SK-N-SH (cell line): ENCODE results near the gene MARCHF3. TPM values are rescaled to one million over a fixed set of nuclear protein-coding genes. Genes with fewer than 3 reads are reported as not detected.

Source experiments
- CTCF ChIA-PET: fragments of 300-600, 350-600 bp; formaldehyde crosslinking; extraction: SDS; loops from one replicate; lab custom pipeline; 2021; lab: Yijun Ruan, JAX
- POLR2A ChIA-PET: fragments of 350-600 bp; sonication (Branson Sonifier 250); formaldehyde crosslinking; extraction: SDS; loops from one replicate; lab custom pipeline; 2020; ENCODE audit warnings: antibody characterized with exemption, inconsistent platforms; lab: Yijun Ruan, JAX
- DNase-seq: peaks from one replicate; pipeline ENCODE4 v3.0.0; 2012
- H2AFZ ChIP-seq: fragments of 200-600 bp; sonication (generic); 2 replicates; pipeline ENCODE4 v1.8.1; 2016; ENCODE audit warnings: antibody characterized with exemption, mild to moderate bottlenecking, low read depth
- H3F3A ChIP-seq: fragments of 200-600 bp; sonication (generic); replicated peaks from 2 replicates; pipeline ENCODE3; 2016; ENCODE audit warnings: antibody characterized with exemption, mild to moderate bottlenecking; ENCODE audit not compliant: insufficient read depth
- H3K27ac ChIP-seq, 2 experiments: fragments of 200-500 bp in 1 of 2; fragments of 200-600 bp in 1 of 2; sonication (Bioruptor generic) in 1 of 2; sonication (generic), shearing (Covaris generic) in 1 of 2; 2 replicates each; pipeline versions ENCODE4 v1.5.1 to v1.6.1; 2014 to 2016; ENCODE audit warnings: low read depth in 2 of 2, inconsistent platforms in 1 of 2, low read length in 1 of 2, mild to moderate bottlenecking in 1 of 2, mixed read lengths in 1 of 2
- H3K27me3 ChIP-seq: fragments of 200-600 bp; sonication (generic), shearing (Covaris generic); 2 replicates; pipeline ENCODE4 v1.6.1; 2016; ENCODE audit warnings: mixed run types; ENCODE audit not compliant: insufficient read depth
- H3K36me3 ChIP-seq, 2 experiments: fragments of 200-500 bp in 1 of 2; fragments of 200-600 bp in 1 of 2; sonication (Bioruptor generic) in 1 of 2; sonication (generic) in 1 of 2; replicated peaks in 1 of 2; 2 replicates each; pipeline versions ENCODE3 to v1.5.1; 2014 to 2016; ENCODE audit warnings: low read length in 1 of 2, mild to moderate bottlenecking in 1 of 2; ENCODE audit not compliant: insufficient read depth in 2 of 2, control insufficient read depth in 1 of 2
- H3K4me1 ChIP-seq, 2 experiments: fragments of 200-500 bp in 1 of 2; fragments of 200-600 bp in 1 of 2; sonication (Bioruptor generic) in 1 of 2; sonication (generic), shearing (Covaris generic) in 1 of 2; 2 replicates each; pipeline versions ENCODE4 v1.5.1 to v1.6.1; 2014 to 2016; ENCODE audit warnings: low read depth in 1 of 2, low read length in 1 of 2, mixed run types in 1 of 2; ENCODE audit not compliant: insufficient read depth in 2 of 2, control insufficient read depth in 1 of 2
- H3K4me2 ChIP-seq: fragments of 200-600 bp; sonication (generic), shearing (Covaris generic); 2 replicates; pipeline ENCODE4 v1.6.1; 2017; ENCODE audit warnings: mixed run types
- H3K4me3 ChIP-seq, 2 experiments: fragments of 200-500 bp in 1 of 2; fragments of 200-600 bp in 1 of 2; sonication (Bioruptor generic) in 1 of 2; sonication (generic), shearing (Covaris generic) in 1 of 2; 2 replicates each; pipeline versions ENCODE4 v1.5.1 to v1.8.1; 2014 to 2016; ENCODE audit warnings: low read depth in 2 of 2, inconsistent platforms in 1 of 2, low read length in 1 of 2, mild to moderate bottlenecking in 1 of 2, mixed read lengths in 1 of 2, moderate library complexity in 1 of 2
- H3K79me2 ChIP-seq: fragments of 200-600 bp; sonication (generic); 2 replicates; pipeline ENCODE4 v1.8.1; 2017; ENCODE audit warnings: mild to moderate bottlenecking; ENCODE audit not compliant: insufficient read depth
- H3K9ac ChIP-seq: fragments of 200-600 bp; sonication (generic); 2 replicates; pipeline ENCODE4 v1.6.1; 2017; ENCODE audit warnings: mixed run types
- H3K9me2 ChIP-seq: fragments of 200-600 bp; sonication (generic); 2 replicates; pipeline ENCODE4 v1.6.1; 2017; ENCODE audit warnings: mixed run types
- H3K9me3 ChIP-seq: fragments of 200-600 bp; sonication (generic); 2 replicates; pipeline ENCODE4 v1.6.1; 2017; ENCODE audit warnings: mixed run types, mild to moderate bottlenecking, moderate library complexity
- H4K20me1 ChIP-seq: fragments of 200-600 bp; sonication (generic); 2 replicates; pipeline ENCODE4 v1.6.1; 2017; ENCODE audit warnings: mild to moderate bottlenecking, mixed run types; ENCODE audit not compliant: insufficient read depth
- CTCF ChIP-seq: fragments of 200-600 bp; sonication (generic); IDR thresholded peaks from 2 replicates; pipeline ENCODE4 v1.6.1; 2017; ENCODE audit warnings: antibody characterized with exemption, mild to moderate bottlenecking, moderate library complexity
- FOSL2 ChIP-seq: IDR thresholded peaks from 2 replicates; pipeline ENCODE4 v1.4.0; 2012; ENCODE audit warnings: low read depth, mild to moderate bottlenecking, moderate library complexity, borderline replicate concordance
- FOXJ3 ChIP-seq: sonication (generic); formaldehyde crosslinking; IDR thresholded peaks from 2 replicates; pipeline ENCODE4 v1.5.1; 2020; ENCODE audit warnings: mild to moderate bottlenecking, missing genetic modification reagents
- FOXM1 ChIP-seq: IDR thresholded peaks from 2 replicates; pipeline ENCODE4 v1.4.0; 2012; ENCODE audit warnings: low read depth, mild to moderate bottlenecking
- MAX ChIP-seq: IDR thresholded peaks from 2 replicates; pipeline ENCODE4 v1.4.0; 2012; ENCODE audit warnings: low read depth
- NFIC ChIP-seq: IDR thresholded peaks from 2 replicates; pipeline ENCODE4 v1.4.0; 2012; ENCODE audit warnings: borderline replicate concordance
- NRF1 ChIP-seq: IDR thresholded peaks from 2 replicates; pipeline ENCODE4 v1.6.1; 2012; ENCODE audit warnings: low read depth, mild to moderate bottlenecking, low read length
- POLR2AphosphoS5 ChIP-seq: IDR thresholded peaks from 2 replicates; pipeline ENCODE4 v1.6.1; 2012; ENCODE audit warnings: low read depth, low read length
- RXRA ChIP-seq: IDR thresholded peaks from 2 replicates; pipeline ENCODE4 v1.4.0; 2012; ENCODE audit warnings: low read depth, mild to moderate bottlenecking, borderline replicate concordance
- SMC3 ChIP-seq: IDR thresholded peaks from 2 replicates; pipeline ENCODE4 v1.6.1; 2012; ENCODE audit warnings: low read depth, low read length, improper control_type of control experiment
- USF2 ChIP-seq: fragments of 150-350 bp; IDR thresholded peaks from 2 replicates; pipeline ENCODE4 v1.6.1; 2017; ENCODE audit warnings: antibody characterized with exemption, low read length, low read depth, borderline replicate concordance
- WGBS: methylation state at CpG from one replicate; pipeline ENCODE4 v1.1.6; 2017; ENCODE audit warnings: low lambda C conversion rate; 5-methylcytosine and 5-hydroxymethylcytosine counted together
- polyA plus RNA-seq, 3 experiments: library from polyadenylated mRNA; depleted of rRNA; stranded (reverse); fragments of >200 nt; gene quantifications; 2 replicates each; pipeline ENCODE4 v1.2.3, GENCODE V29; 2012

The MARCHF3 gene
- polyA plus RNA-seq, 1 of the 3 experiments (the other 2 are of a cell fraction), result 21.5 TPM

- Histone ChIP-seq H3K9me3 (no peaks in the 10 kb centered on the region), H3K27ac (no peak overlapping the region), H3K27me3 (no peaks in the 10 kb centered on the region), H3K9ac (no peak overlapping the region), H3K4me2 (no peak overlapping the region), H3K4me1 (no peaks in the 10 kb centered on the region), H4K20me1 (no peaks in the 10 kb centered on the region), H3K9me2 (no peaks in the 10 kb centered on the region), H3K36me3 (peaks cover 0 to 4% of the 10 kb centered on the region in 2 experiments), H3K4me3 (no peak overlapping the region), H3K79me2 (no peaks in the 10 kb centered on the region)
- DNase-seq, result no peak
- ChIA-PET CTCF (no interaction called here), POLR2A (no interaction called here)
- TF ChIP-seq SMC3, result no peak
- no peak for TF ChIP-seq CTCF
- no peak for TF ChIP-seq FOXJ3 (CRISPR knock-in tag)
- TF ChIP-seq NRF1, result no peak
- no peak for TF ChIP-seq NFIC
- TF ChIP-seq POLR2AphosphoS5, result no peak
- TF ChIP-seq FOXM1, result no peak
- no peak for TF ChIP-seq USF2
- TF ChIP-seq, all 33 proteins: peak for 0
- Histone ChIP-seq H2AFZ (no peak overlapping the region), H3F3A (no peaks in the 10 kb centered on the region)
These were observed 36.4 kb upstream of the MARCHF3 start for GRCh38 chr5:127066721-127067120.

GRCh38 chr5:127064253-127064840, 34.0 kb upstream of the MARCHF3 start:
- H3K4me2 ChIP-seq, result no peak overlapping the region
- H2AFZ ChIP-seq, result no peak overlapping the region
- H3K9ac ChIP-seq, result no peak overlapping the region
- TF ChIP-seq FOSL2, result no peak
- TF ChIP-seq MAX, result no peak
- no peak for TF ChIP-seq RXRA
- POLR2A ChIA-PET, result no interaction called here
- H3K79me2 ChIP-seq, result no peaks in the 10 kb centered on the region
- no peaks in the 10 kb centered on the region for H3K9me2 ChIP-seq
- peaks cover 0 to 4% of the 10 kb centered on the region in 2 experiments for H3K36me3 ChIP-seq
- no peaks in the 10 kb centered on the region for H3F3A ChIP-seq
- WGBS, result 89% methylated on average over 4 of the region's 4 CpGs
- no peak overlapping the region for H3K27ac ChIP-seq
- CTCF ChIA-PET, result interaction anchor here (1.0 to 1.6 kb wide), 2 partner anchors 8 to 9 kb away, joined by 3 to 7 read pairs; no protein-coding TSS in a partner anchor
- no peaks in the 10 kb centered on the region for H3K4me1 ChIP-seq
- no peaks in the 10 kb centered on the region for H3K27me3 ChIP-seq
- H4K20me1 ChIP-seq, result no peaks in the 10 kb centered on the region
- no peak overlapping the region for H3K4me3 ChIP-seq
- DNase-seq, result no peak
- H3K9me3 ChIP-seq, result no peaks in the 10 kb centered on the region
